ENCODE measurements around the gene TMEM163. TPM values are rescaled to one million over a fixed set of nuclear protein-coding genes. Genes with fewer than 3 reads are reported as not detected.

TMEM163 gene
- total RNA-seq, 1 experiment from 2014 or later = 2.5 TPM

- TF ChIP-seq CTCF (IDR thresholded peaks at IDR 0.05; ENCODE audit: unreplicated experiment) = no peak
- H3K4me3 Mint-ChIP-seq (ENCODE audit: low read depth, unreplicated experiment) = no peak overlapping the region
- CTCF ChIA-PET = interaction anchor here (0.6 kb wide), 1 partner anchor 82 kb away, joined by 3 read pairs; no protein-coding TSS in a partner anchor
- intact Hi-C loops (cut with micrococcal nuclease; ENCODE audit: unreplicated experiment) = no loop called here
- no peaks in the 10 kb centered on the region for H3K27me3 Mint-ChIP-seq (ENCODE audit: unreplicated experiment)
- peaks cover 10% of the 10 kb centered on the region for H3K36me3 Mint-ChIP-seq (ENCODE audit: insufficient read depth, unreplicated experiment)
- H3K27ac Mint-ChIP-seq (ENCODE audit: unreplicated experiment) = no peak overlapping the region
- no peaks in the 10 kb centered on the region for H3K9me3 Mint-ChIP-seq (ENCODE audit: low read depth, unreplicated experiment)
- BruUV-seq (replicated peaks) = no TSS peak
- H3K4me1 Mint-ChIP-seq (ENCODE audit: low read depth, unreplicated experiment) = peaks cover 12% of the 10 kb centered on the region
- no peak for DNase-seq
Observed at GRCh38 chr2:134457765-134458472, 260.9 kb downstream of the TMEM163 start.

GRCh38 chr2:134457353-134457752 is 261.4 kb downstream of the TMEM163 start:
- intact Hi-C loops (cut with micrococcal nuclease; ENCODE audit: unreplicated experiment) = no loop called here
- H3K27me3 Mint-ChIP-seq (ENCODE audit: unreplicated experiment) = no peaks in the 10 kb centered on the region
- no peak overlapping the region for H3K27ac Mint-ChIP-seq (ENCODE audit: unreplicated experiment)
- no TSS peak for BruUV-seq (replicated peaks)
- DNase-seq = no peak
- no peaks in the 10 kb centered on the region for H3K9me3 Mint-ChIP-seq (ENCODE audit: low read depth, unreplicated experiment)
- H3K4me3 Mint-ChIP-seq (ENCODE audit: low read depth, unreplicated experiment) = no peak overlapping the region
- CTCF ChIA-PET = no interaction called here
- no peak for TF ChIP-seq CTCF (IDR thresholded peaks at IDR 0.05; ENCODE audit: unreplicated experiment)
- peaks cover 10% of the 10 kb centered on the region for H3K36me3 Mint-ChIP-seq (ENCODE audit: insufficient read depth, unreplicated experiment)
- H3K4me1 Mint-ChIP-seq (ENCODE audit: low read depth, unreplicated experiment) = peaks cover 12% of the 10 kb centered on the region

GRCh38 chr2:134455426-134455825 is 263.4 kb downstream of the TMEM163 start:
- peaks cover 5% of the 10 kb centered on the region for H3K36me3 Mint-ChIP-seq (ENCODE audit: insufficient read depth, unreplicated experiment)
- no peak overlapping the region for H3K4me3 Mint-ChIP-seq (ENCODE audit: low read depth, unreplicated experiment)
- BruUV-seq (replicated peaks) = no TSS peak
- intact Hi-C loops (cut with micrococcal nuclease; ENCODE audit: unreplicated experiment) = no loop called here
- TF ChIP-seq CTCF (IDR thresholded peaks at IDR 0.05; ENCODE audit: unreplicated experiment) = no peak
- H3K27ac Mint-ChIP-seq (ENCODE audit: unreplicated experiment) = no peak overlapping the region
- peaks cover 8% of the 10 kb centered on the region for H3K4me1 Mint-ChIP-seq (ENCODE audit: low read depth, unreplicated experiment)
- H3K9me3 Mint-ChIP-seq (ENCODE audit: low read depth, unreplicated experiment) = no peaks in the 10 kb centered on the region
- CTCF ChIA-PET = no interaction called here
- no peak for DNase-seq
- H3K27me3 Mint-ChIP-seq (ENCODE audit: unreplicated experiment) = no peaks in the 10 kb centered on the region

- peaks cover 9% of the 10 kb centered on the region for H3K36me3 Mint-ChIP-seq (ENCODE audit: insufficient read depth, unreplicated experiment)
- no peaks in the 10 kb centered on the region for H3K9me3 Mint-ChIP-seq (ENCODE audit: low read depth, unreplicated experiment)
- no peak for TF ChIP-seq CTCF (IDR thresholded peaks at IDR 0.05; ENCODE audit: unreplicated experiment)
- H3K27me3 Mint-ChIP-seq (ENCODE audit: unreplicated experiment) = no peaks in the 10 kb centered on the region
- DNase-seq = no peak
- CTCF ChIA-PET = no interaction called here
- no peak overlapping the region for H3K4me3 Mint-ChIP-seq (ENCODE audit: low read depth, unreplicated experiment)
- intact Hi-C loops (cut with micrococcal nuclease; ENCODE audit: unreplicated experiment) = loop anchor here (5.0 kb wide), 1 partner anchor 223 kb away; no protein-coding TSS in a partner anchor
- H3K27ac Mint-ChIP-seq (ENCODE audit: unreplicated experiment) = no peak overlapping the region
- no TSS peak for BruUV-seq (replicated peaks)
- peaks cover 13% of the 10 kb centered on the region for H3K4me1 Mint-ChIP-seq (ENCODE audit: low read depth, unreplicated experiment)
Observed at GRCh38 chr2:134454931-134455330, 263.9 kb downstream of the TMEM163 start.

Measured in Calu3 (cell line).